ENCODE measurements around the gene C22orf23.

C22orf23 gene

GRCh38 chr22:37924386-37925065, 28.9 kb downstream of the C22orf23 start:
- no peak for DNase-seq

GRCh38 chr22:37923927-37924326, 29.5 kb downstream of the C22orf23 start:
- DNase-seq: no peak

- DNase-seq: no peak
These were observed 31.2 kb downstream of the C22orf23 start for GRCh38 chr22:37922191-37922590.

GRCh38 chr22:37920126-37920525, 33.3 kb downstream of the C22orf23 start:
- DNase-seq: no peak

DNA sequence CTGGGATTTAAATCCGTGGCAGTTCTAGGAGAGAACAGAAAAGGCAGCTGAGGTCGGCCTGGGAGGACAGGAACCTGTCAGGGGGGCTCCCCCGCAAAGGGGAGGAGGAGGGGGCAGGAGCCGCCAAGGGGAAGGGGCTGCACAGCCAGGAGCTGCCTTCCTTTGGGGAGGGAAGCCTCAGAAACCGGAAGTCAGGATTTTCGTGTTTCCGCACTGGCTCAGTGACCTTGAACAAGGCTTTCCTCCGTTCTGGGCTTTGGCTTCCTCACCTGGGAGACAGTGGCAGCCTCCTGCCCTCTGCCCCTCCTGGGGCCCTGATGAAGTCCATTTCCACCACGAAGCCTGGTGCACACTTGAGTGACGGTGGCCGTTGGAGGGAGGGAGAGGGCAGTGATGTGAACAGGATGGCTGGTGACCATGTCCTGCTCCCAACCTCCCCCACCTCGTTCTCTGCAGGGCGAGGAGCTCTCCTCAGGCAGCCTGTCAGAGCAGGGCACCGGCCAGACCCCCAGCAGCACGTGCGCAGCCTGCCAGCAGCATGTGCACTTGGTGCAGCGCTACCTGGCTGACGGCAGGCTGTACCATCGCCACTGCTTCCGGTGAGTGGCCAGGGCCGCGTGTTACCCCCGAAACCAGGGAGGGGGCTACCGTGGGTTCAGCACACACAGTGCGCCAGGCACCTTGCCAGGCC, 34.7 kb downstream of the C22orf23 start:
- DNase-seq: no peak

GRCh38 chr22:37917874-37918548, 35.4 kb downstream of the C22orf23 start:
- no peak for DNase-seq

GRCh38 chr22:37916311-37916710, 37.1 kb downstream of the C22orf23 start:
- DNase-seq: no peak

GRCh38 chr22:37913233-37913721, 40.1 kb downstream of the C22orf23 start:
- DNase-seq: no peak

DNA sequence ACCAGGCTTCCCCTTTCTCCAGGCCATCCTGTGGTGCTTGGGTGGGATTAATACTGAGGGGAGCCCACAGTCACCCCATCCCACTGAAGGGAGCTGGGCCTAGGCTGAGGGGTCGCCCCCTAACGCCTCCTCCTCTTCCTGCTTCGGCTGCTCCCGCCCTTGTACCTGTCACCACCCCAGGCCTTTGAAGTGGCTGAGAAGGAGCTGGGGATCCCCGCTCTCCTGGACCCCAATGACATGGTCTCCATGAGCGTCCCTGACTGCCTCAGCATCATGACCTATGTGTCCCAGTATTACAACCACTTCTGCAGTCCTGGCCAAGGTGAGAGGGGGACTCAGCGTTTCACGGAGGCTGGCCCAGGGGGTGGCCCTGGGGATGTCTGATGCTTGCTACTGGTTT, 41.2 kb downstream of the C22orf23 start:
- DNase-seq: no peak

GRCh38 chr22:37911697-37912096, 41.7 kb downstream of the C22orf23 start:
- DNase-seq: no peak

GRCh38 chr22:37910890-37911672, 42.3 kb downstream of the C22orf23 start:
- no peak for DNase-seq

- DNase-seq: no peak
These were observed 43.6 kb downstream of the C22orf23 start for GRCh38 chr22:37909766-37910165.

- no peak for DNase-seq
These were observed 46.1 kb downstream of the C22orf23 start for GRCh38 chr22:37907036-37907954.

DNA sequence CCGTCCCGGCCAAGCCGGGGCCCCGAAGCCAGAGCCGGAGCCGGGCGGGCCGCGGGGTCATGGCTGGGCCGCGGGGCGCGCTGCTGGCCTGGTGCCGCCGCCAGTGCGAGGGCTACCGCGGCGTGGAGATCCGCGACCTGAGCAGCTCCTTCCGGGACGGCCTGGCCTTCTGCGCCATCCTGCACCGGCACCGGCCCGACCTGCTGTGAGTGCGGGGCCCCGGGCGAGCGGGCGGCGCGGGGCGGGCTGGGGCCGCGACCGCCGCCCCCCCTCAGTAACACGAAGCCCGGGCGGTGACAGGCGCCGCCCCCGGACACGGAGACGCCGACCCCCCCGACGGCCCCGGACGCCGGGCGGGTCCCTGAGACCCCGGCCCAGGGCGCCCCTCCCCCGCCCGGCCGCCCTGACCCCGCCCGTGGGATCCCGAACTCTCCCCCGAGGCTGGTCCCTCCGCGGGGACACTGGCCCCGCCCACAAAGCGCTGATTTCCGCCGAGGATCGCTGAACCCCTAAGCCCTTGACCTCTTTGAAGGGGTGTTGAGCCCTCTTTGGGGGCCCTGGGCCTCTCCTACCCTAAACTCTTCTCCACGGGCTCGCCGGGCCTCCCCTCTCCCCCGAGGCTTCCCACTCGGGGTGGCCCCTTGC, 46.9 kb downstream of the C22orf23 start:
- DNase-seq: no peak

DNA sequence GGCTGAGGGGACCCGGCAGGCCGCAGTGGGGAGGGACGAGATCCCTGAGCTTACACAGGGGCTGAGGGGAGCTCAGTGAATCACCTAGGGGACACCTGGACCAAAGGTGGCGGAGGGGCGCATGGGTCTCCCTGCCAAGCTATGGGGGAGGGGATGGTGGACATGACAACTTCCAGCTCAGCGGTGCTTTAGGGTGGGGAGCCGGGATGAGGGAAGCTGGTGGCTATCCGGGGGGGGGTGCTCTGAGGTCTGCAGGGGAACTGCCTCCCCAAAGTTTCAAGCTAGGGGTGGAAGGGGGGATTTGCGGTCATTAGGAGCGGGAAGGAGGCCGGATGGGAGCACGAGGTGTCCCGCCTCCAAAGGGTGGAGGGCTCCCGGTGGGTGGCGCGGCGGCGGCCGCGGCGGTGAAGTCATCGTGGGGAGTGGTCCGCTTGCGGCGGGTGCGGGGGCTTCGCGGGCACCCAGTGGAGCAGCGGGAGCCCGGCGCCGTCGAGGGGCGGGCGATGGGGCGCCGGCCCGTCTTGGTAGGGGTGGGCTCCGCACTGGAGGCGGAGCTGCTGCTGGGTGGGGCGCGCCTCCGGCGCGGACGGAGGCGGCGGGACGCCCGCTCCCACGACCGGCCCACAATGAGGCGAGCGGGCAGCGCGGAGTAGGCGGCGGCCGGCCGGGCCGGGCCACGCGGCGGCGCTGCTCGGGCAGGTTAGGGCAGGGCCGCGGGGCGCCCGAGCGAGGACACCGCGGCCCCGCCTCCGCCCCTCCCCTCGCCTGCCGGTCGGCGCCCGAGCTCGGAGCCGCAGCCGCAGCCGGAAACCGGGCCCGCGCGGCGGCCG, 47.7 kb downstream of the C22orf23 start, which contains the start of gene MICALL1:
Gene MICALL1 (plus strand): TSS at position 764 of the 830 bp plus-strand sequence. CDS start 126 bp downstream, outside the sequence.
- DNase-seq: no peak

DNA sequence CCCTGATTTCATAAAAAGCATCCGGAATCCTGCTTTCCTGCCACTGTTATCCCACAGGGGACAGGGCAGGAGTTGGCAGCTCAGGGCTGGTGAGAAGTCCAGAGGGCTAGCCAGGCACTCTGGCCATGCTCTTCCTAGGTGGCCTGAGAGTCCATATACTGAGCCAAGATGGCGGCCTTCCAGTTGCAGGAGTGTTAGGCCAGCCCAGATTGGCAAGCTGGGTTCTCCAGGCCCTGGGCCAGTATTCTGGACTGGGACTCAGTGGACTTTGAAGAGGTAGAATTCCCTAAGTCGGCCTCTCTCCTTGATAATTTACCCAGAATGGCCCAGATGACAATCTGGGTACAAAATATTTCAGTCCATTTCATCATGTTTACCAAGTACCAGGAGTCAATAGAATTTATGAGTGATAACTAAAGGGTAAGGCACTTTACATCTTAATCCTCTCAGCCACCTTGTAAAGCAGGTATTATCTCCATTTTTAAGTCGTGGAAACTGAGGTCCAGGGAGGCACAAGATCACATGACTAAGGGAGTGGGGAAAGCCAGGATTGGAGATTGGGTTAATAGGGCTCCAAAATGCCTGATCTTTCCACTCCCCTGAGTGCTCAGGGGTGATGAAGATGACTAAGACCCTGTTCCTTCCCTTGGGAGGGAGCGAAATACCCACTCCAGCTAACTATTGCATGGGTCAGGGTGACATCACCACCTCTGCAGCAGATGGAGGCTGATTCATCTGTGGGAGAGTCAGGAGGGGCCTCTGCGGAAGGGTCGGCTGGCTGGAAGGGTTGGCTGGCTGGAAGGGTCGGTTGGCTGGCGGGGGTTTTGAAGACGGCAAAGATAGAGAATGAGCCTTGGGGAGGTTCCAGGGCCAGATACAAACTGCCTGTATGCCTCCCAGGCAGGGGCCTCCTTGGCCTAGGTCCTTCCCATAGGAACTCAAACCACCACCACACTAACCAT, 48.5 kb downstream of the C22orf23 start:
- no peak for DNase-seq

DNA sequence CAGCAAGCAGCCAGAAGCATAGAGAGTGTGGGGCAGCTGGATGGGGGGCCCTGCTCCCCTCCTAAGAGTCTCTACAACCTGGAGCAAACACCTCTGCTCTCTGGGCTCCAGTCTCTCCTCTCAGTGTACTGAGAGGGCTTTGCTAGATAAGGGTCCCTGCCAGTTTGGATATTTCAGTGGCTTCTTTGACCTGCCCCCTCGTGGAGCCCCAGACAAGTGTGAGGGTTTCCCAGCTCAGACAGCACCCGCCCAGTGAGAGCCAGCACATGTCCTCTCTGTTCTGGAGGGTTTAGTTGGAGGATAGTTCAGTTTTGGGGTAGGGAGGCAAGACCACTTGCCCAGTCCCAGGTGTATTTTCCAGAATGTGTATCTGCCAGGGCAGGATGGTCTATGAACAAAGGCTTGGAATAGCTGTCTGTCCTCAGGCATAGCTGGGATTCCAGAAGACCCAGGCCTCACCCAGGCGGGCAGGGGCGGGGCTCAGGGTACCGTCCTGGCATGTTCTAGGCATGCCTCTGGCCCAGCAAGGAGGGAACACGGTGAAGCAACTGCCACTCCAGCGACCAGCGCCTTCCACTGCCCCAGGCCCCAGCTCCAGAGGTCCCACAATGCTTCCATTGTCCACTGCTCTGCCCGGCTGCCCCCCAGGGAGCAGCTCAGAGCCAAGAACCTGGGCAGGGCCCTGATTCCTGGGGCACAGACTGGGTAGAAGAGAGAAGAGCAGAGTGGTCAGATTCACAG, 54.8 kb downstream of the C22orf23 start:
- DNase-seq: no peak

GRCh38 chr22:37897807-37898206, 55.6 kb downstream of the C22orf23 start:
- DNase-seq: no peak
